ENCODE results near the gene MTOR. TPM values are rescaled to one million over a fixed set of nuclear protein-coding genes. Genes with fewer than 3 reads are reported as not detected.
"Not testable (repeated sequence)": the region's sequence is repeated elsewhere in the genome, so short reads cannot be mapped to it uniquely, and the experiment has no call there.

Gene MTOR
- total and polyA plus RNA-seq, 9 donors = 23.5 to 33.3 (median 26.1) TPM

DNA sequence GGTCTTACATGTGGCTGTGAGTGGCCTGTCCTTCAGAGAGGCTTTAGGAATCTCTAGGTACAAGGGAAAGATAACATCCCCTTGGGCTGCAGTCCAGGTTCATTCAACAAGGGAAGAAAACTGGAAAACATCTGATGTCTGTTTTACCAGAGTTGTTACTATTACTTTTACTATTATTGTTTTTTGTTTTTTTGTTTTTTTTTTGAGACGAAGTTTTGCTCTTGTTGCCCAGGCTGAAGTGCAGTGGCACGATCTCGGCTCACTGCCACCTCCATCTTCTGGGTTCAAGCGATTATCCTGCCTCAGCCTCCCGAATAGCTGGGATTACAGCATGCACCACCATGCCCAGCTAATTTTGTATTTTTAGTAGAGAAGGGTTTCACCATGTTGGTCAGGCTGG, 35.4 kb upstream of the MTOR start:
- not testable (repeated sequence) for DNase-seq; H3K4me1 ChIP-seq (ENCODE audit: control insufficient read depth, insufficient read depth, low read length)
- no CpG with 5 or more reads among the region's 5 CpGs for WGBS (ENCODE audit: insufficient coverage)

DNA sequence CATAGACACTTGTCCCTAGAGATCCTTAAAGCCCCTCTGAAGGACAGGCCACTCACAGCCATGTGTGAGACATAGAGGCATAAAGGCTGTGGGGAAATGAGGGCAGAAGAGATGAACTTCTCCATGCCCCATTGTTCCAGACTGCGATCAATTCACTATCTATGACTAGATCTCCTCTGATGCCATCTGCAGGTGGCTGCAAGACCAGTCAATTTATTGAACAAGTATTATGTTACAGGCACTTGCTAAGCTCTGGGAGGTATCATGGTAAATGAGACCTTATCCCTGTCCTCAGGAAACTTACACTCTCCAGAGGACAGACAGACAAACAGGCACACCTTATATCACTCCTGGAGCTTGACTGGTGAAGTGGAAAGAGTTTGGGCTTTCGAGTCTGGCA, 33.6 kb upstream of the MTOR start:
- no peak for DNase-seq
- H3K27ac ChIP-seq (ENCODE audit: low read length) = no peak overlapping the region

More for the DNA sequence above, 35.4 kb upstream of the MTOR start:
- not testable (repeated sequence) for H3K27ac ChIP-seq (ENCODE audit: low read length); H3K27me3 ChIP-seq (ENCODE audit: control insufficient read depth, insufficient read depth, low read length); H3K4me3 ChIP-seq (ENCODE audit: low read length); H3K9me3 ChIP-seq (replicated peaks; ENCODE audit: control insufficient read depth, low read depth, low read length)
- peaks cover 28% of the 10 kb centered on the region for H3K36me3 ChIP-seq (ENCODE audit: control insufficient read depth, insufficient read depth, low read length)

DNA sequence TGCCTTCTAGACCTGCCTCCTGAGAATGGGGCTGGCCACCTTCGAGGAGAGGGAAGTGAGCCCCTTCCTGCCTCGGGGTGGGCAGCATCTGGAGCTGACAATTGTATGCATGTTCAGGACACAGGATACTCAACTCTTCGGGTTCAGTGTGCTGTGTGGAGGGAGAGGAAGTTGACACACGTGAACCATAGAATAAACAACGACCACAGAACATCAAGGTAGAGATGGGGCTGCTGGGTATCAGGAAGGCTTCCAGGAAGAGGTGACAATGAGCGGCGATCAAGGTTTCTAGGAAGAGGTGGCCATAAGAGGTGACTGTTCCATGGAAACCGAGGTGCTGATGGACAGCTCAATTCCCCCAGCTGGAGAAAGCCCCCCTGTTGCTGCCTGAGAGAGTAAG, 32.6 kb upstream of the MTOR start:
- no peaks in the 10 kb centered on the region for H3K27me3 ChIP-seq (ENCODE audit: control insufficient read depth, insufficient read depth, low read length)
- 80% methylated on average over 8 of the region's 8 CpGs for WGBS (ENCODE audit: insufficient coverage)
- H3K36me3 ChIP-seq (ENCODE audit: control insufficient read depth, insufficient read depth, low read length) = peaks cover 28% of the 10 kb centered on the region

More for the DNA sequence above, 33.6 kb upstream of the MTOR start:
- peaks cover 3% of the 10 kb centered on the region for H3K4me1 ChIP-seq (ENCODE audit: control insufficient read depth, insufficient read depth, low read length)
- H3K9me3 ChIP-seq (replicated peaks; ENCODE audit: control insufficient read depth, low read depth, low read length) = no peaks in the 10 kb centered on the region
- no peaks in the 10 kb centered on the region for H3K27me3 ChIP-seq (ENCODE audit: control insufficient read depth, insufficient read depth, low read length)
- peaks cover 28% of the 10 kb centered on the region for H3K36me3 ChIP-seq (ENCODE audit: control insufficient read depth, insufficient read depth, low read length)
- no CpG with 5 or more reads among the region's 2 CpGs for WGBS (ENCODE audit: insufficient coverage)
- no peak overlapping the region for H3K4me3 ChIP-seq (ENCODE audit: low read length)

DNA sequence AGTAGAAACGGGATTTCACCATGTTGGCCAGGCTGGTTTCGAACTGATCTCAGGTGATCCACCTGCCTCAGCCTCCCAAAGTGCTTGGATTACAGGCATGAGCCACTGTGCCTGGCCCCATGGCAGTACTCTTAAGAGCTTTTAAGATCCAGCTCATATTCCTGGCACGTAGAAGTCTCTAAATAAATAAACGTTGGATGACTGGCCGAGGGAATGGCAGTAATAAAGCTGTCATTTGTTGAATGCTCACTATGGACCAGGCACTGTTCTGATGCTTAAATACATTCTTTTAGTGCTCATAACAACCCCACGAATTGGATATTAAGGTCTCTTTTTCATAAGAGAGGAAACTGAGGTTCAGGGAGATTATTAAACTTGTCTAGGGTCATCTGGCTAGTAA, 31.5 kb upstream of the MTOR start:
- 80% methylated on average over 3 of the region's 6 CpGs for WGBS (ENCODE audit: insufficient coverage)
- H3K36me3 ChIP-seq (ENCODE audit: control insufficient read depth, insufficient read depth, low read length) = peaks cover 33% of the 10 kb centered on the region

More for the DNA sequence above, 32.6 kb upstream of the MTOR start:
- H3K9me3 ChIP-seq (replicated peaks; ENCODE audit: control insufficient read depth, low read depth, low read length) = no peaks in the 10 kb centered on the region
- H3K27ac ChIP-seq (ENCODE audit: low read length) = no peak overlapping the region
- H3K4me1 ChIP-seq (ENCODE audit: control insufficient read depth, insufficient read depth, low read length) = peaks cover 3% of the 10 kb centered on the region
- no peak overlapping the region for H3K4me3 ChIP-seq (ENCODE audit: low read length)
- DNase-seq = no peak

DNA sequence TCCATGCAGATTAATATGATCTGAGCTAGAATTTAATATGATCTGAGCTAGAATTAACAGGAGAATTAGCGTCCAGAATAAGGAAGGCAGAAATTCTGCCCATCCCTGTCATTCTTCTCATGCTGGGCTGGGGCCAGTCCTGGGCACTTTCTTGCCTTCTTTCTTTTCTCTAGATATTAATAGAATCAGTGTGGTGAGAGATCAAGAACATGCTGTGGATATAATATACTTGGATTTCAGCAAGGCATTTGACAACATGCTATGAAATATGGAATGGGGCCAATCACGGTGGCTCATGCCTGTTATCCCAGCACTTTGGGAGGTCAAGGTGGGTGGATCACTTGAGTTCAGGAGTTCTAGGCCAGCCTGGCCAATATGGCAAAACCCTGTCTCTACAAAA, 28.7 kb upstream of the MTOR start:
- Histone ChIP-seq H3K36me3 (ENCODE audit: control insufficient read depth, insufficient read depth, low read length) (peaks cover 44% of the 10 kb centered on the region), H3K27me3 (ENCODE audit: control insufficient read depth, insufficient read depth, low read length) (no peaks in the 10 kb centered on the region), H3K27ac (ENCODE audit: low read length) (no peak overlapping the region), H3K4me3 (ENCODE audit: low read length) (no peak overlapping the region), H3K4me1 (ENCODE audit: control insufficient read depth, insufficient read depth, low read length) (peaks cover 12% of the 10 kb centered on the region), H3K9me3 (replicated peaks; ENCODE audit: control insufficient read depth, low read depth, low read length) (no peaks in the 10 kb centered on the region)
- DNase-seq = no peak
- WGBS (ENCODE audit: insufficient coverage) = no CpG with 5 or more reads among the region's 2 CpGs

More for the DNA sequence above, 31.5 kb upstream of the MTOR start:
- H3K27me3 ChIP-seq (ENCODE audit: control insufficient read depth, insufficient read depth, low read length) = no peaks in the 10 kb centered on the region
- H3K27ac ChIP-seq (ENCODE audit: low read length) = no peak overlapping the region
- H3K9me3 ChIP-seq (replicated peaks; ENCODE audit: control insufficient read depth, low read depth, low read length) = no peaks in the 10 kb centered on the region
- no peak for DNase-seq
- peaks cover 3% of the 10 kb centered on the region for H3K4me1 ChIP-seq (ENCODE audit: control insufficient read depth, insufficient read depth, low read length)
- no peak overlapping the region for H3K4me3 ChIP-seq (ENCODE audit: low read length)

DNA sequence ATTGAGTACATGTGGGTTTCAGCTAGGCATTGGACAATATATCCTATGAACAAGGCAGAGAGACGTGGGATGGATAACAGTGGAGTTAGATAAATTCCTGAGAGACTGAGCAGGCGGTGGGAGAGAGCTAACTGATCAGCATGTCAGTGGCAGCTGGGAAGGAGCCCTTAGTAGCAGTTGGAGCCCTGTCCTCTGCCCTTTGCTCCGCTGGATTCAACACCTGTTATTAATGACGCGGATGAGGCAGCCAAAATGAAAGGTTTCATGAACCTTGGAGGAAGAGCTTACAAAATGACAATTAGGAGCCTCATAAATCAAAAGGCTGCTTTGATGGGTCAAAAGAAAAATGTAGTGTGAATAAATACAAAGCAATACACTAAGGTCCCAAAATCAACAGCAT, 26.7 kb upstream of the MTOR start:
- no peak overlapping the region for H3K4me3 ChIP-seq (ENCODE audit: low read length)
- no peaks in the 10 kb centered on the region for H3K9me3 ChIP-seq (replicated peaks; ENCODE audit: control insufficient read depth, low read depth, low read length)
- H3K27ac ChIP-seq (ENCODE audit: low read length) = no peak overlapping the region
- WGBS (ENCODE audit: insufficient coverage) = 54% methylated on average over 3 of the region's 5 CpGs
- peaks cover 35% of the 10 kb centered on the region for H3K36me3 ChIP-seq (ENCODE audit: control insufficient read depth, insufficient read depth, low read length)
- H3K27me3 ChIP-seq (ENCODE audit: control insufficient read depth, insufficient read depth, low read length) = no peaks in the 10 kb centered on the region
- peaks cover 12% of the 10 kb centered on the region for H3K4me1 ChIP-seq (ENCODE audit: control insufficient read depth, insufficient read depth, low read length)
- DNase-seq = no peak

DNA sequence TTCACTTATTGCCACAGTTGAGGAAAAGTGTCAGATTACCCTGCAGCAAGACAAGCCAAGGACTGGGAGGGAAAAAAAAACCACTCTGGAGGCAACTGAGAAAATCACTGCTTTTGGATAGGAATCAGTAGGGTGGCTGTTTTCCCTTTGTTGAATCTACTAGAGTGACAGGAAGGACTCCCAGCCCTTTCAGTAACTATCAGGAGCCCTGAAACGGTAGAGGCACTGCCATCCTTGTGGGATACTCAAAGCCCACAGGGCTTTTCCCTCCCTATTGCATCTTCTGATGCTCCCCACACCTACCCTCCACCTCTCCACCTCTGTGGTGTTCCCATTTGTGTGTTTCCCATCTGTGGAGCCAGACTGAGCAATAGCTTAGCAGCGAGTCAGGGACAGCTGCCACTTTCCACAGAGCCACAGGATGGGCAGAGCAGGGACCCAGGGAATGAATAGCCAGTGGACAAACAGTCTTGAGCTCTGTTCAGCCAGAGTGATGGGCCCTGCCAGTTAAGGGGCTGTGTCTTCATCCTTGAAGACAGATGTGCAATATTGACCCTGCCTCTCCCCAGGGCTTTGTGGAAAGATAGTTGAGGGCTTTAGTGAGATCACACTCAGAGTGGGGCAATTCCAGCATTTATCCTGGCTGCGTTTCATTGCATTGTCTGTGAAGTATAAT, 24.5 kb upstream of the MTOR start:
- H3K36me3 ChIP-seq (ENCODE audit: control insufficient read depth, insufficient read depth, low read length) = peaks cover 33% of the 10 kb centered on the region
- H3K4me3 ChIP-seq (ENCODE audit: low read length) = no peak overlapping the region
- no peaks in the 10 kb centered on the region for H3K27me3 ChIP-seq (ENCODE audit: control insufficient read depth, insufficient read depth, low read length)
- no peak for DNase-seq
- WGBS (ENCODE audit: insufficient coverage) = 68% methylated on average over 2 of the region's 3 CpGs
- peaks cover 9% of the 10 kb centered on the region for H3K4me1 ChIP-seq (ENCODE audit: control insufficient read depth, insufficient read depth, low read length)
- no peaks in the 10 kb centered on the region for H3K9me3 ChIP-seq (replicated peaks; ENCODE audit: control insufficient read depth, low read depth, low read length)
- no peak overlapping the region for H3K27ac ChIP-seq (ENCODE audit: low read length)

DNA sequence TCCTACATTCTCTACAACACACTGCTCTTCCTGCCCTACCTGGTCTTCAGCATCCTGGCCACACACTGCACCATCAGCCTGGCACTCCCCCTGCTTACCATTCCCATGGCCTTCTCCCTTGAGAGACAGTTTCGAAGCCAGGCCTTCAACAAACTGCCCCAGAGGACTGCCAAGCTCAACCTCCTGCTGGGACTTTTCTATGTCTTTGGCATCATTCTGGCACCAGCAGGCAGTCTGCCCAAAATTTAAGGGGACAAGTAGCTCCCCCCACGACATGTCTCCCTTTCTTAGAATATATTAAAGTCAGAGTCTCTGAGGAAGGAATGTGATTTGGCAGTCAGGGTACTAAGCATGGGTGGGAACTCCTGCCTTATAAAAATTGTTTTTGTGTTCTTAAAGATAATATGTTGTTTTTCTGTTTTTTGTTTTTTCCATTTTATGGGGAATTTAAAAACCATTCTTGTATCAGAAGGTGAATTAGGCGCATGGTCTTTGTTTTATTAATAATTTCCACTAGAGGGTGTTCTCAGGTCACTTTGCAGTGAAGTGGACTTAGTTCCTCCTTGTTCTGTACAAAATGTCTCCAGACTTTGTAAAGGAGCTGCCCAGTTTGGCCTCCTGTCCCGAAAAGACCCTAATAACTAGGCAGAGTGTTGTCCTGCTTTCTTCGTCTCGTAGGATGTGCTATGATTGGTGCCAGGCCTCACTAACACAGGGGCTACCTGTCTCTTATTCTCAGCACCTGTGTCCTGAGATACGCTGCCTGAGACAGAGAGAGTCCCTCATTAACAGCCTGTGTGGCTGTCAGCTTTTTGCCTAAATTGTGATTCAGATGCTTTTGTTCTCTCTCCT, 23.8 kb upstream of the MTOR start:
- DNase-seq = peak; percentile 32
- WGBS (ENCODE audit: insufficient coverage) = 84% methylated on average over 4 of the region's 7 CpGs
- Histone ChIP-seq H3K36me3 (ENCODE audit: control insufficient read depth, insufficient read depth, low read length) (peaks cover 33% of the 10 kb centered on the region), H3K4me3 (ENCODE audit: low read length) (no peak overlapping the region), H3K27me3 (ENCODE audit: control insufficient read depth, insufficient read depth, low read length) (no peaks in the 10 kb centered on the region), H3K9me3 (replicated peaks; ENCODE audit: control insufficient read depth, low read depth, low read length) (no peaks in the 10 kb centered on the region), H3K4me1 (ENCODE audit: control insufficient read depth, insufficient read depth, low read length) (peaks cover 9% of the 10 kb centered on the region), H3K27ac (ENCODE audit: low read length) (no peak overlapping the region)

DNA sequence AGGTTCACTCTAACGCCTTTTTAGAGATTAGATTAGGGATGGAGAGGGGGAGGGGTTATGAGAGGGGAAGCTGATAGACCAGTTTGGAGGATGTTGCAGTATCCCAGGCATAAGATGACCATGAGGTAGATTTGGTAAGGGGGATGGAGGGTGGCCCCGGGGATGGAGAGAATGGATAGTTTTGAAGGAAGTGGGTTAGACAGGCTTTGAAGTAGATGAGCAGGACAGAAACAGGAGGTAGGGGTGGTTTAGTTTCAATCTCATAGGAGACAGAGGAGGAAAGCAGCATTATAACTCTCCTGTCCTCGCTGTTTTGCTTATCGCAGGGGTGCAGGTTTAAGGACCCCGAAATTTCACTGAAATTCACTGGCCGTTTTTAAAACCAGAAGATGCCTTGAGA, 22.4 kb upstream of the MTOR start:
- H3K27me3 ChIP-seq (ENCODE audit: control insufficient read depth, insufficient read depth, low read length) = no peaks in the 10 kb centered on the region
- H3K27ac ChIP-seq (ENCODE audit: low read length) = no peak overlapping the region
- H3K9me3 ChIP-seq (replicated peaks; ENCODE audit: control insufficient read depth, low read depth, low read length) = no peaks in the 10 kb centered on the region
- H3K4me1 ChIP-seq (ENCODE audit: control insufficient read depth, insufficient read depth, low read length) = peaks cover 13% of the 10 kb centered on the region
- no peak for DNase-seq
- H3K36me3 ChIP-seq (ENCODE audit: control insufficient read depth, insufficient read depth, low read length) = peaks cover 44% of the 10 kb centered on the region
- 85% methylated on average over 6 of the region's 6 CpGs for WGBS (ENCODE audit: insufficient coverage)
- H3K4me3 ChIP-seq (ENCODE audit: low read length) = no peak overlapping the region

DNA sequence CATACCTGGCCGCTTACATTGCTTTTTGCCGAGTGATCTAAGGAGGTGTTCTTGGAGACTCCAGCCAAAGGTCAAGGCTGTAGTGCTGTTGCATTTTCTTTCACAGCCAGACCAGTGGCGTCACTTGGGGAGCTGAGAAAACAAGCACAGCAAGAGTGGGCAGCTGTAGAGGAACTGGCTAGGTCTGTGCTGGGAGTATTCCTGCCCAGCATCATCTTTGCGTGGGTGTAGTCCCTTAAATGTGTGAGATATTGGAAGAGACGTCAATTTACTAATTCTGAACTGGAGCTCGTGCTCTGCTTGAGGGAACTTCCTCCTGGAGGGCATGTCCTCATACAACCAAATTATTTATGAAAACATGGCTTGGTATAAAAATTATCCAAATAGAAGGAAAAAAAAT, 20.8 kb upstream of the MTOR start:
- H3K27ac ChIP-seq (ENCODE audit: low read length) = no peak overlapping the region
- whole genome bisulfite sequencing (ENCODE audit: insufficient coverage) = 95% methylated on average over 4 of the region's 6 CpGs
- H3K27me3 ChIP-seq (ENCODE audit: control insufficient read depth, insufficient read depth, low read length) = no peaks in the 10 kb centered on the region
- no peak overlapping the region for H3K4me3 ChIP-seq (ENCODE audit: low read length)
- peaks cover 41% of the 10 kb centered on the region for H3K36me3 ChIP-seq (ENCODE audit: control insufficient read depth, insufficient read depth, low read length)
- no peaks in the 10 kb centered on the region for H3K9me3 ChIP-seq (replicated peaks; ENCODE audit: control insufficient read depth, low read depth, low read length)
- DNase-seq = no peak
- H3K4me1 ChIP-seq (ENCODE audit: control insufficient read depth, insufficient read depth, low read length) = peaks cover 8% of the 10 kb centered on the region

Data from muscle of leg (tissue), 11 donors.